Sigmoid colon (tissue), 7 donors: ENCODE data around the gene GAS2L3. TPM values are rescaled to one million over a fixed set of nuclear protein-coding genes. Genes with fewer than 3 reads are reported as not detected.

Source experiments
- DNase-seq: peaks from one replicate; pipeline ENCODE4 v3.0.0-alpha.2; 2019
- H3K27ac ChIP-seq, 4 donors: fragments of 200-600 bp; sonication (generic); one replicate each; pipeline ENCODE4 v1.5.1; 2016 to 2019; ENCODE audit warnings: mild to moderate bottlenecking in 1 of 4
- H3K27me3 ChIP-seq, 3 donors: fragments of 200-600 bp; sonication (generic); one replicate each; pipeline ENCODE4 v1.5.1; 2019; ENCODE audit warnings: mild to moderate bottlenecking in 1 of 3
- H3K36me3 ChIP-seq, 4 donors: fragments of 200-600 bp; sonication (generic); one replicate each; pipeline ENCODE4 v1.5.1; 2016 to 2019
- H3K4me1 ChIP-seq, 4 donors: fragments of 200-600 bp; sonication (generic); one replicate each; pipeline ENCODE4 v1.5.1; 2017 to 2019
- H3K4me3 ChIP-seq, 4 donors: fragments of 200-600 bp; sonication (generic); one replicate each; pipeline ENCODE4 v1.5.1; 2017 to 2019; ENCODE audit warnings: mild to moderate bottlenecking in 2 of 4, moderate library complexity in 1 of 4
- H3K9me3 ChIP-seq, 4 donors: fragments of 200-600 bp in 3 of 4; sonication (generic) in 3 of 4; one replicate each; pipeline versions ENCODE4 v1.5.1 to v1.6.1; 2013 to 2019
- EP300 ChIP-seq, 4 donors: sonication (generic); formaldehyde crosslinking; IDR thresholded peaks; one replicate each; pipeline ENCODE4 v1.6.1; 2017; ENCODE audit warnings: antibody characterized with exemption in 4 of 4
- POLR2A ChIP-seq, 2 donors: fragments of 450-650 bp; IDR thresholded peaks; one replicate each; pipeline ENCODE4 v1.6.1; 2016; ENCODE audit warnings: antibody characterized with exemption in 2 of 2, mild to moderate bottlenecking in 2 of 2, moderate library complexity in 2 of 2
- POLR2AphosphoS5 ChIP-seq, 4 donors: sonication (generic); formaldehyde crosslinking; IDR thresholded peaks; one replicate each; pipeline ENCODE4 v1.6.1; 2017; ENCODE audit warnings: antibody characterized with exemption in 4 of 4
- WGBS, 2 donors: extraction: QIAGEN DNeasy Blood & Tissue Kit; methylation state at CpG; one replicate each; pipeline ENCODE4 v1.1.7; 2013; 5-methylcytosine and 5-hydroxymethylcytosine counted together
- intact Hi-C: fragments of 100-400 bp; cut with DNase I; formaldehyde crosslinking; loops from one replicate; pipeline ENCODE4 v1.15.1; 2023
- polyA plus RNA-seq, 3 donors: library from polyadenylated mRNA; stranded (reverse); fragments of 200-250 nt; gene quantifications; one replicate each; pipeline ENCODE4 v1.2.3, GENCODE V29; 2013
- total RNA-seq, 4 donors: library from RNA; depleted of rRNA; stranded (reverse); fragments of >200 nt; gene quantifications; one replicate each; pipeline ENCODE4 v1.1.0, GENCODE V29; 2016
- TF ChIP-seq, protein P1 (sequence below), 4 experiments: fragments of 450-650 bp in 3 of 4; fragments of 200-600 bp in 1 of 4; IDR thresholded peaks; one replicate each; pipeline ENCODE4 v1.5.1; 2016 to 2019; ENCODE audit warnings: antibody characterized with exemption in 4 of 4, mild to moderate bottlenecking in 3 of 4, moderate library complexity in 2 of 4
- donor health status: healthy with polysubstance abuse.
- donor health status: Bipolar disorder and iron deficiency.
- donor health status: healthy.

Gene GAS2L3
- total and polyA plus RNA-seq, 7 donors = 1.6 to 6.1 (median 5.4) TPM

DNA sequence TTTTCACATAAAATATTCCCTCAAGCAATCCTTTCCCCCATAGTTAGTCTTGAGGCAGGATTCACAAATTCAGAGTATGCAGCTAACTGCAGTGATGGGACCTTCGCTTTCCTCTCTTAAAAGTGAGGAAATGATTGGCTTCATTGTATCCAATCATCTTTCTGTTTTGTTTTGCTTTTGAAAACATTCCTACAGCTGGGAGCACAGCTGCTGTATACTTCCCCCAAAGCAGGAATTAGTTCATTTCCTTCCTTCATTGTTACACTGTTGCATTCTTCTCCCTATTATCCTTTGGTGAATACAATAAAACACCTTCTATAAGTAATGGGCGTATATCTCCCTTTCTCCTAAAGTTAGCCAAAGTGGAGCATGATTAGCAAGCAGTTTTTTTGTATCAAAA lies 9.4 kb upstream of the GAS2L3 start:
- Histone ChIP-seq H3K9me3 (no peaks in the 10 kb centered on the region), H3K4me3 (no peak overlapping the region), H3K27ac (no peak overlapping the region), H3K36me3 (no peaks in the 10 kb centered on the region), H3K4me1 (no peaks in the 10 kb centered on the region), H3K27me3 (no peaks in the 10 kb centered on the region)
- WGBS, 2 donors = 60 to 70% methylated on average over 2 of the region's 2 CpGs
- no peak for DNase-seq
- TF ChIP-seq POLR2AphosphoS5 (IDR thresholded peaks at IDR 0.05) (no peak), POLR2A (IDR thresholded peaks at IDR 0.05) (no peak), EP300 (IDR thresholded peaks at IDR 0.05) (no peak)
- TF ChIP-seq, protein P1, sequence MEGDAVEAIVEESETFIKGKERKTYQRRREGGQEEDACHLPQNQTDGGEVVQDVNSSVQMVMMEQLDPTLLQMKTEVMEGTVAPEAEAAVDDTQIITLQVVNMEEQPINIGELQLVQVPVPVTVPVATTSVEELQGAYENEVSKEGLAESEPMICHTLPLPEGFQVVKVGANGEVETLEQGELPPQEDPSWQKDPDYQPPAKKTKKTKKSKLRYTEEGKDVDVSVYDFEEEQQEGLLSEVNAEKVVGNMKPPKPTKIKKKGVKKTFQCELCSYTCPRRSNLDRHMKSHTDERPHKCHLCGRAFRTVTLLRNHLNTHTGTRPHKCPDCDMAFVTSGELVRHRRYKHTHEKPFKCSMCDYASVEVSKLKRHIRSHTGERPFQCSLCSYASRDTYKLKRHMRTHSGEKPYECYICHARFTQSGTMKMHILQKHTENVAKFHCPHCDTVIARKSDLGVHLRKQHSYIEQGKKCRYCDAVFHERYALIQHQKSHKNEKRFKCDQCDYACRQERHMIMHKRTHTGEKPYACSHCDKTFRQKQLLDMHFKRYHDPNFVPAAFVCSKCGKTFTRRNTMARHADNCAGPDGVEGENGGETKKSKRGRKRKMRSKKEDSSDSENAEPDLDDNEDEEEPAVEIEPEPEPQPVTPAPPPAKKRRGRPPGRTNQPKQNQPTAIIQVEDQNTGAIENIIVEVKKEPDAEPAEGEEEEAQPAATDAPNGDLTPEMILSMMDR (IDR thresholded peaks at IDR 0.05) = no peak
- intact Hi-C loops = no loop called here

DNA sequence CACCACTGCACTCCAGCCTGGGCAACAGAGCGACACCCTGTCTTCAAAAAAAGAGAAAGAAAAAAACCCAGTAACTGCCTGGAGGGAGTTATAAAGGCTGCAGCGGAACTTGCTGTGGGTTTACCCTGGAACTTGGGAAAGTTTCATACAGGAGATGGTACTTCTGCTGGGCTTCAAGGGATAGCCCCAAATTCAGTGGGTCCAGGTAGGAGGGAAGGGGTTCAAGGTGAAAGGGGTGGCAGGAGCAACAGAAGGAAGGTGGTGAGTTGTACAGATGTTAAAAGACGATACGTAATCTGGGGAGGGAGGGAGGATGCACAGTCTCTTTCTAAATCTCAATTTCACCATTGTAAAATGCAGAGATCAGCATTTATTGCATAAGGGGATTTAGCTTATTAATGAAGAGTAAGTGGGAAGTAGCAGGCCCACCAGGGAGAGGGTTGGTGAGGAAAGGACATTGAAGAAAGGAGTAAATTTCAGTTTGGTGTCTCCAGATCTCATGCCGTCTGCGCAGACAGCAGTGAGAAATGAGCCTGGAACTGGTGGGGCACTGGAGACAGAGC lies 8.5 kb upstream of the GAS2L3 start:
- Histone ChIP-seq H3K4me3 (no peak overlapping the region), H3K9me3 (no peaks in the 10 kb centered on the region), H3K36me3 (no peaks in the 10 kb centered on the region), H3K4me1 (no peaks in the 10 kb centered on the region), H3K27ac (no peak overlapping the region), H3K27me3 (no peaks in the 10 kb centered on the region)
- no peak for TF ChIP-seq POLR2A (IDR thresholded peaks at IDR 0.05)
- 87 to 96% methylated on average over 6 of the region's 6 CpGs for WGBS, 2 donors
- intact Hi-C loops = no loop called here
- DNase-seq = no peak

DNA sequence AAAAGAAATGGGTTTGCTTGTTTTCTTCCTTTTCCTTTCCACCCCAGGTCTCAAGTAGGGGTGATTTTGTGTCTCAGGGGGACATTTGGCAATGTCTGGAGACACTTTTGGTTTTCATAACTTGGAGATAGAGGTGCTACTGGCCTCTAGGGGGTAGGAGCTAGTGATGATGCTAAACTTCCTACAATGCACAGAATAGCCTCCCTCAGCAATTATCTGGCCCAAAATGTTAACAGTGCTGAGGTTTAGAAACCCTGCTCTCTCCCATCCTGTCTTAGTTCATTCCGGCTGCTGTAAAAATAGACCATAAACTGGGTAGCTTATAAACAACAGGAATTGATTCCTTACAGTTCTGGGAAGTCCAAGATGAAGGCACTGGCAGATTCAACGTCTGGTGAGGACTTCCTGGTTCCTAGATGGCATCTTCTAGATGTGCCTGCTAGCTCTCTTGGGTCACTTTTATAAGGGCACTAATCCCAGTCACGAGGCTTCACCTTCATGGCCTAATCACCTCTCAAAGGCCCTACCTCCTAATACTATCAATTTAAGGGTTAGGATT lies 7.4 kb upstream of the GAS2L3 start:
- no peaks in the 10 kb centered on the region for H3K27me3 ChIP-seq
- no peak for DNase-seq
- 41 to 61% methylated on average over 3 of the region's 3 CpGs for WGBS, 2 donors
- H3K36me3 ChIP-seq = no peaks in the 10 kb centered on the region
- H3K4me3 ChIP-seq = no peak overlapping the region
- intact Hi-C loops = no loop called here
- no peaks in the 10 kb centered on the region for H3K4me1 ChIP-seq
- no peak for TF ChIP-seq POLR2A (IDR thresholded peaks at IDR 0.05)
- no peak for TF ChIP-seq EP300 (IDR thresholded peaks at IDR 0.05)
- TF ChIP-seq, protein P1 (IDR thresholded peaks at IDR 0.05) = no peak
- TF ChIP-seq POLR2AphosphoS5 (IDR thresholded peaks at IDR 0.05) = no peak
- no peaks in the 10 kb centered on the region for H3K9me3 ChIP-seq
- H3K27ac ChIP-seq = no peak overlapping the region

DNA sequence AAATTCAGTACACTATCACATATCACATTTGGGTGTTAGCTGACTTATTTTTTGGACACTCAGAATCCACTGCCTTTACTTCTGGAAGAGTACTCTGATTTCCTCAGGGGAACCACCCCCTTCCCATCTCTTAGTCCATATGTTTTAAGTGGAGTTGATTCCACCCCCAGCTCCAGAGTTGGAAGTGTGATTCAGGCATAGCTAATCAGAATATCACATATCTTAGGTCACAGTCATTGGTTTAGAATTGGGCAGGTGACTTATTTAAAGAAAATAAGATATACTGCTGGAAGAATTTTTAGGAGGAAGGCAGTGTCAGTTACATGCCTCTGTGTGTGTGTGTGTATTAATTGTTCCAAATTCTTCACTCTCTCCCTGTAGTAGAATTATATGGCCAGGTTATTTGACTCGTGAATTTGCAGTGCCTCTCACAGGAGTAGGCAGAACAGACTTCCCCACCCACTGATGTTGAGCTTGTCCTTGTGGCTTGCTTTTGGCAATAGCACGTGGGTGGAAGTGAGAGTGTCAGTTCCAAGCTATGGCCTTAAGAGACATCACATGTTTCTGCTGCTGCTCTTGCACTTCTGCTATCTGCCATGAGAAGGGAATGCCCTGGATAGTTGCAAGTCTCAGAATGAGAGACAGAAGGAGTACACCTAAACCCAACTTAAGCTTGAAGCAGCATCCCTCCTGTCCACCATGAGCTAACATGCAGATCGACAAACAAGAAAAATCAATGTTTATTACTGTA lies 6.4 kb upstream of the GAS2L3 start:
- intact Hi-C loops = no loop called here
- Histone ChIP-seq H3K9me3 (no peaks in the 10 kb centered on the region), H3K36me3 (no peaks in the 10 kb centered on the region), H3K4me1 (no peaks in the 10 kb centered on the region), H3K27ac (no peak overlapping the region), H3K27me3 (no peaks in the 10 kb centered on the region), H3K4me3 (no peak overlapping the region)
- no peak for DNase-seq
- TF ChIP-seq EP300 (IDR thresholded peaks at IDR 0.05) = no peak
- TF ChIP-seq POLR2AphosphoS5 (IDR thresholded peaks at IDR 0.05) = no peak
- TF ChIP-seq, protein P1 (IDR thresholded peaks at IDR 0.05) = no peak
- TF ChIP-seq POLR2A (IDR thresholded peaks at IDR 0.05) = no peak
- WGBS, 2 donors = 38 to 41% methylated on average over 3 of the region's 3 CpGs

DNA sequence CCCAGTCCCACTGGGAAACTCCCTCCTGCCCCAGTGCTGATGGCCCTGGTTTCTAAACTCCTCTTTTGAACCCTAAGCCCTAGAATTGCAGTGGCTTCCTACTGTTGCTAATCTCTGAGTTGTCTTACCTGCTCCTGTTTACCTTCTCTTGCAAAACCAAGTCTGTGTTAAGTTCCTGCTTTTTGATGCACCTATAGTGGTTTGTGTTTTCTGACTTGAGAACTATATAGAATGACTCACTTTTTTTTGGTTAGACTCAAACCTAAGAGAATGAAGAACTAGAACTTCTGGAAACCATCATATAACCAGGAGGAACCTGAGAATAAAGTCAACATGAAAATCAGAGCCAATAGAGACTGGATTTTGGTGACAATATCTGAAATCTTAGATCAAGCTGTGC lies 5.5 kb upstream of the GAS2L3 start:
- TF ChIP-seq, protein P1 (IDR thresholded peaks at IDR 0.05) = no peak
- TF ChIP-seq EP300 (IDR thresholded peaks at IDR 0.05) = no peak
- TF ChIP-seq POLR2AphosphoS5 (IDR thresholded peaks at IDR 0.05) = no peak
- no peak for TF ChIP-seq POLR2A (IDR thresholded peaks at IDR 0.05)
- H3K4me3 ChIP-seq = no peak overlapping the region

More for the DNA sequence above, 5.5 kb upstream of the GAS2L3 start:
- H3K9me3 ChIP-seq = no peaks in the 10 kb centered on the region
- intact Hi-C loops = no loop called here
- no peak overlapping the region for H3K27ac ChIP-seq
- H3K36me3 ChIP-seq = no peaks in the 10 kb centered on the region
- H3K4me1 ChIP-seq = peaks cover 0 to 2% (median under 1%) of the 10 kb centered on the region in 4 donors
- H3K27me3 ChIP-seq = no peaks in the 10 kb centered on the region
- no peak for DNase-seq
